HL-60 (cell line): Measurements from ENCODE around the gene FANCI.
A peak's percentile ranks its signal among the peaks of the same experiment; 100 is the strongest.

Experiments used
- GABPA ChIP-seq: IDR thresholded peaks from 2 replicates; pipeline ENCODE4 v1.6.1; 2012; ENCODE audit warnings: low read depth
- POLR2AphosphoS5 ChIP-seq: IDR thresholded peaks from 2 replicates; pipeline ENCODE4 v1.6.1; 2012; ENCODE audit warnings: low read depth
- TF ChIP-seq, protein P1 (sequence below): IDR thresholded peaks from 2 replicates; pipeline ENCODE4 v1.6.1; 2012; ENCODE audit warnings: low read depth; ENCODE audit not compliant: insufficient replicate concordance
- TF ChIP-seq, protein P2 (sequence below): IDR thresholded peaks from one replicate; pipeline ENCODE4 v1.5.1; 2011; ENCODE audit warnings: low read length, control low read depth, inconsistent platforms; ENCODE audit not compliant: insufficient read depth

DNA sequence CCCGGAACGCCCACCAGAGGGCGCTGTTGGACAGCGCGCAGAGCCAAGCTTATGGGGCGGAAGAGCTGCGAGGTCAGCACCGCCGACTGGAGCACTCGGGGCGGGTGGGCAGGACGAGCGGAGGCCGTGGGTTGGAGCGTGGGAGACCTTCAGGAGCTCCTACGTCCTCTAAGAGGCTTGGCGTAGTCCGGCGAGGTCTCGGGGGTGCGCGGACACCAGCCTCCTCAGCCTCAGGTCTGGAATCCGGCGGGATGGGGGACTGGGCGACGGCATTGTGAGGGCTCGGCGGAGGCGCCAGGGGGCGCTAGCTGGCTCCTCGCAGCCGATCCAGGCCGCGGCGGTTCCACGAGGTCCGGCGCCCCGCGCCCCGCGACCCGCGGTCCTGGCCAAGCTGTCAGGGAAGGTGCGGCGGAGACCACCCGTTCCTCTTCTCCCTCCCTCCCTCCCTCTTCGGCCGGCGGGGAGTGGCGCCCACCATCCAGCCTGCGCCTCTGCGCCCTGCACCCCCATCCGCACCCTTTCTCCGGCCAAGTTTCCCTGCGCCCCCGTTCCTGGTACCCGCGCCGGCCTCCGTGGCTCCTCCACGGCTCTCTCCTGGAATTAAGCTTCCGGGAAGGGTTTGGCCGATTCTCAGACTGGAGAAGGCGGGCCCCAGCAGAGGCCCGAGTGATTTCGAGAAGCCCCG lies 115.1 kb downstream of the FANCI start:
- TF ChIP-seq POLR2AphosphoS5 (no peak), GABPA (no peak)
- TF ChIP-seq, protein P1, sequence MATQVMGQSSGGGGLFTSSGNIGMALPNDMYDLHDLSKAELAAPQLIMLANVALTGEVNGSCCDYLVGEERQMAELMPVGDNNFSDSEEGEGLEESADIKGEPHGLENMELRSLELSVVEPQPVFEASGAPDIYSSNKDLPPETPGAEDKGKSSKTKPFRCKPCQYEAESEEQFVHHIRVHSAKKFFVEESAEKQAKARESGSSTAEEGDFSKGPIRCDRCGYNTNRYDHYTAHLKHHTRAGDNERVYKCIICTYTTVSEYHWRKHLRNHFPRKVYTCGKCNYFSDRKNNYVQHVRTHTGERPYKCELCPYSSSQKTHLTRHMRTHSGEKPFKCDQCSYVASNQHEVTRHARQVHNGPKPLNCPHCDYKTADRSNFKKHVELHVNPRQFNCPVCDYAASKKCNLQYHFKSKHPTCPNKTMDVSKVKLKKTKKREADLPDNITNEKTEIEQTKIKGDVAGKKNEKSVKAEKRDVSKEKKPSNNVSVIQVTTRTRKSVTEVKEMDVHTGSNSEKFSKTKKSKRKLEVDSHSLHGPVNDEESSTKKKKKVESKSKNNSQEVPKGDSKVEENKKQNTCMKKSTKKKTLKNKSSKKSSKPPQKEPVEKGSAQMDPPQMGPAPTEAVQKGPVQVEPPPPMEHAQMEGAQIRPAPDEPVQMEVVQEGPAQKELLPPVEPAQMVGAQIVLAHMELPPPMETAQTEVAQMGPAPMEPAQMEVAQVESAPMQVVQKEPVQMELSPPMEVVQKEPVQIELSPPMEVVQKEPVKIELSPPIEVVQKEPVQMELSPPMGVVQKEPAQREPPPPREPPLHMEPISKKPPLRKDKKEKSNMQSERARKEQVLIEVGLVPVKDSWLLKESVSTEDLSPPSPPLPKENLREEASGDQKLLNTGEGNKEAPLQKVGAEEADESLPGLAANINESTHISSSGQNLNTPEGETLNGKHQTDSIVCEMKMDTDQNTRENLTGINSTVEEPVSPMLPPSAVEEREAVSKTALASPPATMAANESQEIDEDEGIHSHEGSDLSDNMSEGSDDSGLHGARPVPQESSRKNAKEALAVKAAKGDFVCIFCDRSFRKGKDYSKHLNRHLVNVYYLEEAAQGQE = peak; percentile 45
- TF ChIP-seq, protein P2, sequence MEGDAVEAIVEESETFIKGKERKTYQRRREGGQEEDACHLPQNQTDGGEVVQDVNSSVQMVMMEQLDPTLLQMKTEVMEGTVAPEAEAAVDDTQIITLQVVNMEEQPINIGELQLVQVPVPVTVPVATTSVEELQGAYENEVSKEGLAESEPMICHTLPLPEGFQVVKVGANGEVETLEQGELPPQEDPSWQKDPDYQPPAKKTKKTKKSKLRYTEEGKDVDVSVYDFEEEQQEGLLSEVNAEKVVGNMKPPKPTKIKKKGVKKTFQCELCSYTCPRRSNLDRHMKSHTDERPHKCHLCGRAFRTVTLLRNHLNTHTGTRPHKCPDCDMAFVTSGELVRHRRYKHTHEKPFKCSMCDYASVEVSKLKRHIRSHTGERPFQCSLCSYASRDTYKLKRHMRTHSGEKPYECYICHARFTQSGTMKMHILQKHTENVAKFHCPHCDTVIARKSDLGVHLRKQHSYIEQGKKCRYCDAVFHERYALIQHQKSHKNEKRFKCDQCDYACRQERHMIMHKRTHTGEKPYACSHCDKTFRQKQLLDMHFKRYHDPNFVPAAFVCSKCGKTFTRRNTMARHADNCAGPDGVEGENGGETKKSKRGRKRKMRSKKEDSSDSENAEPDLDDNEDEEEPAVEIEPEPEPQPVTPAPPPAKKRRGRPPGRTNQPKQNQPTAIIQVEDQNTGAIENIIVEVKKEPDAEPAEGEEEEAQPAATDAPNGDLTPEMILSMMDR = peak; percentile 47
